Cardiac muscle cell (in vitro differentiated cells and primary cell): ENCODE data around the gene MFAP3. TPM values are rescaled to one million over a fixed set of nuclear protein-coding genes. Genes with fewer than 3 reads are reported as not detected.

Source experiments
- DNase-seq, 2 donors: peaks; one replicate each; pipeline versions ENCODE4 v3.0.0 to v3.0.0-alpha.2; 2010 to 2017; ENCODE audit warnings: low read depth in 1 of 2, low spot score in 1 of 2
- H3K27ac ChIP-seq: fragments of 200-600 bp; sonication (generic); 2 replicates; pipeline ENCODE4 v1.5.1; 2016
- H3K27me3 ChIP-seq: fragments of 200-600 bp; sonication (generic); 2 replicates; pipeline ENCODE4 v1.6.0; 2016; ENCODE audit warnings: control low read depth
- H3K36me3 ChIP-seq: fragments of 200-600 bp; sonication (generic); 2 replicates; pipeline ENCODE4 v1.5.1; 2016; ENCODE audit warnings: control low read depth
- H3K4me1 ChIP-seq: fragments of 200-600 bp; sonication (generic); 2 replicates; pipeline ENCODE4 v1.8.1; 2017; ENCODE audit warnings: low read depth, mild to moderate bottlenecking, mixed run types
- H3K4me3 ChIP-seq: fragments of 200-600 bp; sonication (generic); 2 replicates; pipeline ENCODE4 v1.5.1; 2016; ENCODE audit warnings: mild to moderate bottlenecking
- H3K9me3 ChIP-seq: fragments of 200-600 bp; sonication (generic); 2 replicates; pipeline ENCODE4 v1.5.1; 2017; ENCODE audit warnings: low read depth, mild to moderate bottlenecking, control low read depth
- polyA plus RNA-seq: library from polyadenylated mRNA; unstranded; fragments of >200 nt; fragmentation: Nextera tagmentation; extraction: Ambion mirVana; gene quantifications from 2 replicates; pipeline ENCODE4 v1.2.1, GENCODE V29; 2016
- total RNA-seq: library from RNA; depleted of rRNA; stranded (reverse); fragments of >200 nt; gene quantifications from 2 replicates; pipeline ENCODE4 v1.2.3, GENCODE V29; 2016
- TF ChIP-seq, protein P1 (sequence below): IDR thresholded peaks from 2 replicates; pipeline ENCODE4 v1.5.1; 2012; ENCODE audit warnings: low read depth, mild to moderate bottlenecking, low read length

MFAP3 gene
- total RNA-seq (36.2 and 36.5 TPM in 2 replicates), polyA plus RNA-seq (13.6 and 19.6 TPM in 2 replicates)

DNA sequence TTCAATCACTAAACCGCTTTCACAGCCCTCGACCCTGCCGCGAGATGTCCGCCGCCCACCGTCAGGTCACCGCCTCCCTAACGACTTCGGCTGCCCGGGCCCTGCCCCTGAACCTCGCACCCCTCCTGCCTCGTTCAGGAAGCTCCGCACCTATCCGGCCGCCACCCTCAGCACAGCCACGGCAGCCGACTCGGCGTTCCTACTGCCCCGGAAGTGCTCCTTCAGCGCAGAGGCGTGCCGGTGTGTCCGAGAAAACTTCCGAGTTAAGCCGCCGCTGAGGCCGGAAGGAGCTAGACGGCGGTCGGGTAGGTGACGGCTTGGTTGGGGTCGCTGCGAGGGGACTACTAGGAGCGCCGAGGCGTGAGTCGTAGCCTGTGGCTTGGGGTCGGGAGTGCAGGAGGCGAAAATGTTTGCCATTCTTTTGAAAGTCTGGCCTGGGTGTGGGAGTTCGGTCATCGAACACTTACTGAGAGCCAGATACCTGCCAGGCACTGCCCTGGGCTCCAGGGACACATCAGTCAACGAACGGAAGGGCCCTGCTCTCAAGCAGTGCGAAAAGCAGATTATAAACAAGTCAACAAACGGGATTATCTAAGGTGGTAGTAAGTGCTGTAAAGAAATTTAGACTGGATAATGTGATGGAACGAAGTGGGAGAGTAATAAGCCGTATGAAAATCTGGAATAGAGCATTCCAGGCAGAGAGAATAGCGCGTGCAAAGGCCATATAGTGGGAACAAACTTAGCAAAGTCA lies at the start of gene MFAP3, which contains the start of gene FAM114A2:
MFAP3 (plus strand) TSS at position 261 of the 751 bp plus-strand sequence. CDS start 10,756 bp downstream, outside the sequence.
FAM114A2 (minus strand) TSS at position 204 of the 751 bp plus-strand sequence. CDS start 3,957 bp downstream, outside the sequence.
- TF ChIP-seq, protein P1, sequence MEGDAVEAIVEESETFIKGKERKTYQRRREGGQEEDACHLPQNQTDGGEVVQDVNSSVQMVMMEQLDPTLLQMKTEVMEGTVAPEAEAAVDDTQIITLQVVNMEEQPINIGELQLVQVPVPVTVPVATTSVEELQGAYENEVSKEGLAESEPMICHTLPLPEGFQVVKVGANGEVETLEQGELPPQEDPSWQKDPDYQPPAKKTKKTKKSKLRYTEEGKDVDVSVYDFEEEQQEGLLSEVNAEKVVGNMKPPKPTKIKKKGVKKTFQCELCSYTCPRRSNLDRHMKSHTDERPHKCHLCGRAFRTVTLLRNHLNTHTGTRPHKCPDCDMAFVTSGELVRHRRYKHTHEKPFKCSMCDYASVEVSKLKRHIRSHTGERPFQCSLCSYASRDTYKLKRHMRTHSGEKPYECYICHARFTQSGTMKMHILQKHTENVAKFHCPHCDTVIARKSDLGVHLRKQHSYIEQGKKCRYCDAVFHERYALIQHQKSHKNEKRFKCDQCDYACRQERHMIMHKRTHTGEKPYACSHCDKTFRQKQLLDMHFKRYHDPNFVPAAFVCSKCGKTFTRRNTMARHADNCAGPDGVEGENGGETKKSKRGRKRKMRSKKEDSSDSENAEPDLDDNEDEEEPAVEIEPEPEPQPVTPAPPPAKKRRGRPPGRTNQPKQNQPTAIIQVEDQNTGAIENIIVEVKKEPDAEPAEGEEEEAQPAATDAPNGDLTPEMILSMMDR, result no peak
- DNase-seq, result peak; percentile 88 to 94
- no peaks in the 10 kb centered on the region for H3K4me1 ChIP-seq
- H3K4me3 ChIP-seq, result peak within 1 kb of the TSS; percentile 70
- H3K36me3 ChIP-seq, result peaks cover 4% of the 10 kb centered on the region
- no peaks in the 10 kb centered on the region for H3K27me3 ChIP-seq
- H3K27ac ChIP-seq, result peak within 1 kb of the TSS; percentile 90
- H3K9me3 ChIP-seq, result no peaks in the 10 kb centered on the region

DNA sequence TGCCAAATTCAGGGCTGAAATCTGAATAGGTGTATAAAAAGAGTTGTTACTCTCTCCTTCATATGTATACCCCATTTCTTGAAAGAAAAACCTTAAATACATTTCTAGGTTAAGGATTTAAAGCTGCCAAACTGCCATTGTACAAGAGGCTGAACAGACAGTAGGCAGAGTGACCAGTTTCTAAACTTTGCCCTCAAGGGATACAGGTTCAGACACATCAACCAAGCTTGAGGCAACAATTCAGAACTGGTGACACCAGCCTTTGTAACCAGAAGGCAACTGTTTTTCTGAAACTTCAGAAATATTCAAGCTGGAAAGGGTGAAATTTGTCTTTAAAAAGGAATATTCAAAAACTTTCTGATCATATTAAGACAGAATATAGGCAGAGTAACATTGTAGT lies 47.6 kb upstream of the MFAP3 start:
- no peaks in the 10 kb centered on the region for H3K4me1 ChIP-seq
- no peak overlapping the region for H3K4me3 ChIP-seq
- no peak for DNase-seq
- H3K36me3 ChIP-seq, result peaks cover 8% of the 10 kb centered on the region
- H3K27me3 ChIP-seq, result no peaks in the 10 kb centered on the region
- H3K27ac ChIP-seq, result no peak overlapping the region
- TF ChIP-seq, protein P1, result no peak
- no peaks in the 10 kb centered on the region for H3K9me3 ChIP-seq

DNA sequence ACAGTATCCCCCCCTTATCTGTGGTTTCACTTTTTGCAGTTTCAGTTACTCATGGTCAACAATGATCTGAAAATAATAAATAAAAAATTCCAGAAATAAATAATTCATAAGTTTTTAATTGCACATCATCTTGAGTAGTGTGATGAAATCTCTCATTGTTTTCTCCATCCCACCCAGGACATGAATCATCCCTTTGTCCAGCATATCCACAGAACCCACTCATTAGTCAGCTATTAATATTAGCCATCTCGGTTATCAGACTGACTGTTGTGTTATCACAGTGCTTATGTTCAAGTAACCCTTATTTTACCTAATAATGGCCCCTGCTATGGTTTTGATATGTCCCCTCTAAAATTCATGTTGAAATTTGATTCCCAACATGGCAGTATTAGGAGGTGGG lies 40.8 kb upstream of the MFAP3 start:
- no peaks in the 10 kb centered on the region for H3K27me3 ChIP-seq
- H3K4me3 ChIP-seq, result no peak overlapping the region
- no peak overlapping the region for H3K27ac ChIP-seq
- no peaks in the 10 kb centered on the region for H3K4me1 ChIP-seq
- H3K9me3 ChIP-seq, result no peaks in the 10 kb centered on the region
- DNase-seq, result peak in 1 of 2 donors; percentile 38
- TF ChIP-seq, protein P1, result no peak
- peaks cover 15% of the 10 kb centered on the region for H3K36me3 ChIP-seq

DNA sequence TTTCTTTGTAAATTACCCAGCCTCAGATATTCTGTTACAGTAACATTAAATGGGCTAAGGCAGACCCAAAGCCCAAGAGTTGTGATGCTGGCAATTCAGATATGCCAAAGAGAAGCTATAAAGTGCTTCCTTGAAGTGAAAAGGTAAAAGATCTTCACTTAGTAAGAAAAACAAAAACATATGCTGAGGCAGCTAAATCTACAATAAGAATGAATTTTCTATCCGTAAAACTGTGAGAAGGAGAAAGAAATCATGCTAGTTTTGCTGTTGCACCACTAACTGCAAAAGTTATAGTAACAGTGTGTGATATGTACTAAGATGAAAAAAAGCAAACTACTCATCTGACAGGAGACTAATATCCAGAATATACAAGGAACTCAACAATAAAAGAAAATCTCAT lies 40.0 kb upstream of the MFAP3 start:
- Histone ChIP-seq H3K9me3 (no peaks in the 10 kb centered on the region), H3K4me1 (no peaks in the 10 kb centered on the region), H3K27me3 (no peaks in the 10 kb centered on the region), H3K27ac (no peak overlapping the region), H3K4me3 (no peak overlapping the region), H3K36me3 (peaks cover 15% of the 10 kb centered on the region)
- DNase-seq, result no peak
- TF ChIP-seq, protein P1, result no peak

- peaks cover 15% of the 10 kb centered on the region for H3K36me3 ChIP-seq
- no peaks in the 10 kb centered on the region for H3K27me3 ChIP-seq
- H3K9me3 ChIP-seq, result no peaks in the 10 kb centered on the region
- no peaks in the 10 kb centered on the region for H3K4me1 ChIP-seq
- no peak overlapping the region for H3K4me3 ChIP-seq
- TF ChIP-seq, protein P1, result no peak
- H3K27ac ChIP-seq, result no peak overlapping the region
- no peak for DNase-seq
Measured at GRCh38 chr5:153999995-154000394, 38.8 kb upstream of the MFAP3 start.
